ENCODE data around the gene CYP46A1. TPM values are rescaled to one million over a fixed set of nuclear protein-coding genes. Genes with fewer than 3 reads are reported as not detected.
"Not testable (repeated sequence)": the region's sequence is repeated elsewhere in the genome, so short reads cannot be mapped to it uniquely, and the experiment has no call there.

Gene CYP46A1
- total and polyA plus RNA-seq, 7 donors: 0.09 to 1.5 (median 0.50) TPM

GRCh38 chr14:99758872-99759545, 74.9 kb downstream of the CYP46A1 start:
- no peak for DNase-seq
- peaks cover 27% of the 10 kb centered on the region for H3K4me1 ChIP-seq

GRCh38 chr14:99759546-99759925, 75.4 kb downstream of the CYP46A1 start:
- no peak for TF ChIP-seq CTCF (IDR thresholded peaks at IDR 0.05)
- Histone ChIP-seq H3K4me3 (no peak overlapping the region), H3K36me3 (ENCODE audit: insufficient read depth in 1 of 2, low read depth in 1 of 2) (no peaks in the 10 kb centered on the region), H3K27me3 (ENCODE audit: insufficient read depth in 3 of 3, low read length in 2 of 3) (no peaks in the 10 kb centered on the region), H3K9me3 (no peaks in the 10 kb centered on the region), H3K4me1 (peaks cover 22% of the 10 kb centered on the region), H3K27ac (no peak overlapping the region)
- WGBS, 3 donors: 43 to 70% (median 58%) methylated on average over 9 of the region's 9 CpGs
- DNase-seq: no peak
- no peak for ATAC-seq
- intact Hi-C loops (cut with DNase I): loop anchor here in 1 of 2 donors (5.0 kb wide), 1 partner anchor 33 kb away; the partner anchor contains the start of gene EML1

More at GRCh38 chr14:99758872-99759545, 74.9 kb downstream of the CYP46A1 start:
- no peak for TF ChIP-seq CTCF (IDR thresholded peaks at IDR 0.05)
- no peaks in the 10 kb centered on the region for H3K36me3 ChIP-seq (ENCODE audit: insufficient read depth in 1 of 2, low read depth in 1 of 2)
- no peak for ATAC-seq
- intact Hi-C loops (cut with DNase I): loop anchor here in 1 of 2 donors (5.0 kb wide), 1 partner anchor 33 kb away; the partner anchor contains the start of gene EML1
- no peaks in the 10 kb centered on the region for H3K9me3 ChIP-seq
- WGBS, 3 donors: 80 to 86% (median 80%) methylated on average over 7 of the region's 7 CpGs
- no peak overlapping the region for H3K27ac ChIP-seq
- no peak overlapping the region for H3K4me3 ChIP-seq
- no peaks in the 10 kb centered on the region for H3K27me3 ChIP-seq (ENCODE audit: insufficient read depth in 3 of 3, low read length in 2 of 3)

GRCh38 chr14:99760817-99761216, 76.7 kb downstream of the CYP46A1 start:
- Histone ChIP-seq H3K4me3 (no peak overlapping the region), H3K9me3 (no peaks in the 10 kb centered on the region), H3K27ac (no peak overlapping the region), H3K27me3 (ENCODE audit: insufficient read depth in 3 of 3, low read length in 2 of 3) (no peaks in the 10 kb centered on the region), H3K4me1 (peaks cover 12% of the 10 kb centered on the region), H3K36me3 (ENCODE audit: insufficient read depth in 1 of 2, low read depth in 1 of 2) (no peaks in the 10 kb centered on the region)
- no peak for TF ChIP-seq CTCF (IDR thresholded peaks at IDR 0.05)
- WGBS, 3 donors: 80 to 89% (median 81%) methylated on average over 5 of the region's 5 CpGs
- no peak for DNase-seq
- ATAC-seq: no peak
- intact Hi-C loops (cut with DNase I): no loop called here

GRCh38 chr14:99762911-99763310, 78.8 kb downstream of the CYP46A1 start:
- intact Hi-C loops (cut with DNase I); DNase-seq; H3K27me3 ChIP-seq (ENCODE audit: insufficient read depth in 3 of 3, low read length in 2 of 3); ATAC-seq; H3K36me3 ChIP-seq (ENCODE audit: insufficient read depth in 1 of 2, low read depth in 1 of 2); H3K9me3 ChIP-seq; H3K4me1 ChIP-seq; H3K27ac ChIP-seq; H3K4me3 ChIP-seq: not testable (repeated sequence)
- WGBS, 3 donors: 79 to 92% (median 82%) methylated on average over 4 of the region's 4 CpGs

- Histone ChIP-seq H3K4me3 (no peak overlapping the region), H3K27me3 (ENCODE audit: insufficient read depth in 3 of 3, low read length in 2 of 3) (no peaks in the 10 kb centered on the region), H3K4me1 (peaks cover 7% of the 10 kb centered on the region), H3K36me3 (ENCODE audit: insufficient read depth in 1 of 2, low read depth in 1 of 2) (no peaks in the 10 kb centered on the region), H3K27ac (no peak overlapping the region), H3K9me3 (no peaks in the 10 kb centered on the region)
- WGBS, 3 donors: 90 to 92% (median 91%) methylated on average over 12 to 13 of the region's 13 CpGs
- ATAC-seq: no peak
- intact Hi-C loops (cut with DNase I): no loop called here
- DNase-seq: no peak
- no peak for TF ChIP-seq CTCF (IDR thresholded peaks at IDR 0.05)
Observed at GRCh38 chr14:99763527-99764221, 79.6 kb downstream of the CYP46A1 start.

Data from psoas muscle (tissue), 8 donors.